Measurements from ENCODE around the gene MKI67. TPM values are rescaled to one million over a fixed set of nuclear protein-coding genes. Genes with fewer than 3 reads are reported as not detected.

The MKI67 gene
- total and polyA plus RNA-seq, 2 donors (not counting 3 experiments of a cell fraction or from before 2014, with no cell fraction given) = 16.2 to 125 TPM

DNA sequence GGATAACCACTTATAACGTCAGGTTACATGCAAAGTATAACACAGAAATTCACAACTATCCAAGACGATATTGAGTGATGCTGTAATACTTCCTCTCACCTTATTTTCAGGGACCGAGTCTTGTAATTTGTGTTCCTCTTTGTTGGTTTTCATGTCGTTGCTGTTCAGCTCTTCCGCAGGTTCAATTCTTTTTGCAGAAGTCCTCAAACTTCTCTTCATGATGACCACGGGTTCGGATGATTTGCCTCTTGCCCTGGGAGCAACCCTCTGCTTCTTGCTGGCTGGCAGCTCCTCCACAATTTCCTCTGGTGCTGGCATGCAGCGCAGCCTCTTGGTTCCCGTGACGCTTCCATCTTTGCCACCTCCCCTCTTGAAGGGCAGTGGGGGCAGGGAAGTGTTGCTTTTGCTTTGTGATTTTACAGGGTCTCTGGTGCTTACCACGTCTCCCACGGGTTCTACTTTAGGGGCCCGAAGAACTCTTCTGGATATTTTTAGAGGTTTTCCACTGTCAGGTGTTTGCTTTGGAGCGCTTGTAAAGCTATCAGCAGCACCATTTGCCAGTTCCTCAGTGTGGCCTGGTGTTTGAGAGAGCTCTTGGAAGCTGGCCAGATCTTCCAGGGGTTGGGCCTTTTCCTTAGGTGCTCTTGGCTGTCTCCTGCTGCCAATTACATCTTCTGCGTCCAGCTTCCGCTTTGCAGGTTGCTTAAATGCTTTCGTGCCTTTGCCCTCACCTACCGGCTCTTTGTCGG lies 23.6 kb downstream of the MKI67 start:
- DNase-seq (ENCODE audit: low read depth, low spot score) (no peak), FAIRE-seq (no peak)
- H3K4me1 ChIP-seq (ENCODE audit: control insufficient read depth, extremely low read depth, insufficient read depth, low read length) = no peaks in the 10 kb centered on the region
- peaks cover 39% of the 10 kb centered on the region for H3K79me2 ChIP-seq (ENCODE audit: control insufficient read depth, insufficient read depth, low read length)
- no TSS peak for BruUV-seq (replicated peaks)
- intact Hi-C loops (cut with micrococcal nuclease) (no loop called here), dilution Hi-C loops (cut with MboI; ENCODE audit: extremely low pct_ligation_motif_present, low sequenced_read_pairs) (no loop called here)
- H3K9me3 ChIP-seq (replicated peaks; ENCODE audit: control insufficient read depth, insufficient read depth, low read length) = no peaks in the 10 kb centered on the region
- no peak overlapping the region for H3K4me2 ChIP-seq (ENCODE audit: insufficient read depth, low read length)
- no peak overlapping the region for H3K4me3 ChIP-seq (replicated peaks in 1 of 3; ENCODE audit: insufficient read depth in 1 of 3, low read depth in 1 of 3, low read length in 3 of 3)
- peaks cover 14 to 50% of the 10 kb centered on the region in 2 experiments for H3K36me3 ChIP-seq (ENCODE audit: control insufficient read depth in 2 of 2, extremely low read depth in 1 of 2, insufficient read depth in 2 of 2, low read length in 2 of 2)
- H3K27ac ChIP-seq (ENCODE audit: insufficient read depth, low read depth, low read length) = no peak overlapping the region
- H3K9ac ChIP-seq (replicated peaks; ENCODE audit: extremely low read depth, insufficient read depth, low read length) = no peak overlapping the region
- H3K9me1 ChIP-seq (replicated peaks; ENCODE audit: control insufficient read depth, extremely low read depth, insufficient read depth, low read length) = no peaks in the 10 kb centered on the region
- ChIA-PET CTCF (interaction anchor here (1.4 kb wide), 1 partner anchor 34 kb away, joined by 4 read pairs; no protein-coding TSS in a partner anchor), POLR2A (no interaction called here)
- no peak for TF ChIP-seq POLR2A (IDR thresholded peaks at IDR 0.05; ENCODE audit: low read depth, low read length)
- no peak for TF ChIP-seq CTCF (IDR thresholded peaks at IDR 0.05; ENCODE audit: extremely low read depth in 1 of 2, insufficient read depth in 1 of 2, low read depth in 1 of 2, low read length in 2 of 2)
- no peak for TF ChIP-seq POLR2AphosphoS5 (IDR thresholded peaks at IDR 0.05; ENCODE audit: insufficient read depth, low read depth, low read length)
- TF ChIP-seq MYC (IDR thresholded peaks at IDR 0.05; ENCODE audit: low read depth, low read length) = no peak
- no peak for TF ChIP-seq MAX (IDR thresholded peaks at IDR 0.05; ENCODE audit: insufficient read depth, insufficient read length)
- H3K27me3 ChIP-seq (ENCODE audit: control insufficient read depth in 2 of 2, insufficient read depth in 2 of 2, low read length in 2 of 2) = no peaks in the 10 kb centered on the region
- H2AFZ ChIP-seq (ENCODE audit: low read depth, low read length) = no peak overlapping the region
- no peaks in the 10 kb centered on the region for H4K20me1 ChIP-seq (replicated peaks; ENCODE audit: control insufficient read depth, extremely low read depth, insufficient read depth, low read length)
